Upper lobe of left lung (tissue), 4 donors: ENCODE data around the gene PLEKHM2.

Source experiments
- CTCF ChIP-seq, 6 experiments: fragments of 450-650 bp in 4 of 6; fragments of 200-600 bp in 2 of 6; sonication (generic) in 2 of 6; IDR thresholded peaks; one replicate each; pipeline ENCODE4 v1.5.1; 2016 to 2019; ENCODE audit warnings: antibody characterized with exemption in 6 of 6
- EP300 ChIP-seq, 4 donors: sonication (generic); formaldehyde crosslinking; IDR thresholded peaks; one replicate each; pipeline ENCODE4 v1.5.1; 2017; ENCODE audit warnings: antibody characterized with exemption in 4 of 4, control low read depth in 2 of 4
- POLR2A ChIP-seq, 4 donors: fragments of 450-650 bp; IDR thresholded peaks; one replicate each; pipeline ENCODE4 v1.5.1; 2016 to 2017; ENCODE audit warnings: antibody characterized with exemption in 4 of 4, mild to moderate bottlenecking in 2 of 4
- POLR2AphosphoS5 ChIP-seq, 2 donors: sonication (generic); formaldehyde crosslinking; IDR thresholded peaks; one replicate each; pipeline ENCODE4 v1.5.1; 2017; ENCODE audit warnings: antibody characterized with exemption in 2 of 2

GRCh38 chr1:15722836-15723532 lies 38.9 kb downstream of the PLEKHM2 start:
- TF ChIP-seq CTCF (IDR thresholded peaks at IDR 0.05) (no peak), POLR2A (IDR thresholded peaks at IDR 0.05) (no peak), POLR2AphosphoS5 (IDR thresholded peaks at IDR 0.05) (no peak), EP300 (IDR thresholded peaks at IDR 0.05) (no peak)
